ENCODE measurements around the gene POFUT1. TPM values are rescaled to one million over a fixed set of nuclear protein-coding genes. Genes with fewer than 3 reads are reported as not detected.

Gene POFUT1
- total and polyA plus RNA-seq, 2 experiments from 2014 or later: 9.3 to 34.0 TPM

- TF ChIP-seq REST (IDR thresholded peaks at IDR 0.05; ENCODE audit: unreplicated experiment) (no peak), ETS1 (IDR thresholded peaks at IDR 0.05) (no peak), ZNF462 (CRISPR knock-in tag; IDR thresholded peaks at IDR 0.05) (no peak), ZNF331 (CRISPR knock-in tag; IDR thresholded peaks at IDR 0.05; ENCODE audit: low read depth) (no peak), JUNB (IDR thresholded peaks at IDR 0.05; ENCODE audit: unreplicated experiment) (no peak)
Observed at GRCh38 chr20:32285082-32285620, 77.5 kb downstream of the POFUT1 start (continued).

Measured in GM23338 (cell line).